Activated gamma-delta T cell (primary cell): ENCODE results near the gene LARGE1.

Source experiments
- DNase-seq: peaks from one replicate; lab custom pipeline; 2025; lab: John Stamatoyannopoulos, UW

Gene LARGE1

GRCh38 chr22:33854724-33855123 is 65.6 kb downstream of the LARGE1 start:
- no peak for DNase-seq

- no peak for DNase-seq
These were observed 66.8 kb downstream of the LARGE1 start for GRCh38 chr22:33853200-33854097.

GRCh38 chr22:33851821-33852384 is 68.4 kb downstream of the LARGE1 start:
- no peak for DNase-seq

GRCh38 chr22:33851240-33851639 is 69.0 kb downstream of the LARGE1 start:
- no peak for DNase-seq

- DNase-seq = no peak
These were observed 69.6 kb downstream of the LARGE1 start for GRCh38 chr22:33850724-33851123.

- DNase-seq = no peak
These were observed 70.1 kb downstream of the LARGE1 start for GRCh38 chr22:33850193-33850592.

GRCh38 chr22:33848251-33848650 is 72.0 kb downstream of the LARGE1 start:
- DNase-seq = no peak

- DNase-seq = no peak
These were observed 76.0 kb downstream of the LARGE1 start for GRCh38 chr22:33844273-33844672.

- no peak for DNase-seq
These were observed 77.7 kb downstream of the LARGE1 start for GRCh38 chr22:33842421-33843094.

GRCh38 chr22:33842006-33842354 is 78.3 kb downstream of the LARGE1 start:
- DNase-seq = no peak

GRCh38 chr22:33841281-33842005 is 78.8 kb downstream of the LARGE1 start:
- no peak for DNase-seq

GRCh38 chr22:33838644-33839043 is 81.6 kb downstream of the LARGE1 start:
- no peak for DNase-seq

GRCh38 chr22:33837826-33838225 is 82.5 kb downstream of the LARGE1 start:
- DNase-seq = no peak

- no peak for DNase-seq
These were observed 85.0 kb downstream of the LARGE1 start for GRCh38 chr22:33835265-33835664.

- no peak for DNase-seq
These were observed 87.6 kb downstream of the LARGE1 start for GRCh38 chr22:33832558-33833151.

- no peak for DNase-seq
These were observed 88.6 kb downstream of the LARGE1 start for GRCh38 chr22:33831651-33832050.

- no peak for DNase-seq
These were observed 89.1 kb downstream of the LARGE1 start for GRCh38 chr22:33831207-33831606.

GRCh38 chr22:33829546-33830280 is 90.6 kb downstream of the LARGE1 start:
- DNase-seq = no peak

GRCh38 chr22:33828302-33828701 is 92.0 kb downstream of the LARGE1 start:
- no peak for DNase-seq

- DNase-seq = no peak
These were observed 94.5 kb downstream of the LARGE1 start for GRCh38 chr22:33825761-33826160.

- no peak for DNase-seq
These were observed 96.7 kb downstream of the LARGE1 start for GRCh38 chr22:33823552-33823951.
